ACHN (cell line): ENCODE data around the gene TICAM2.

ENCODE experiments used
- DNase-seq: peaks from one replicate; pipeline ENCODE4 v3.0.0-alpha.2; 2015
- in situ Hi-C: cut with HindIII; loops from 2 replicates; pipeline ENCODE4 v1.10.0; 2017; ENCODE audit warnings: low sequenced_read_pairs, low pct_ligation_motif_present, low pct_unique_long_range_greater_than_20kb

Gene TICAM2

DNA sequence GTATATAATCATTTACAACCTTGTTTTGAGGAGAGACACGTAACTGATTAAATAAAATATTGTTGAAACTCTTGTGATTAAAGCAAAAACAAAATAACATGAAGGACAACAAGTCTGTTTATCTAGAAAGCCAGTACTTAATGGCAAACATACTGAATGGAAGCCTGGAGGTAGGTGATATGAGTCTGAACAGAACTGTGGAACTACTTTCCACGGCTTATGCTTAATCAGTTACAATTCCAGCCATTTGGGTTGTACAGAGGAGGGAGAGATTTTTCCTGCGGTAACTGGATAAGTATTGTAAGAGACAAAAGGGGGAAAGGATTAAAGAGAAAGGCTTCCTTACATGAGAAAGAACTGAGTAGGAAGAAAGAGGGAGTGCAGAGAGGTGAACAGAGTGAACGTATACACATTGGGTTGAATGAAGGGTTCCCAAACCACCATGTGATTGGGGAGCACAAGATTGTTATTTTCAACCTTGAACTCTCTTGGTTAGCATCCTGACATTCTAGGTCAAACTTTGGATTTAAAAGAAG, 19.2 kb upstream of the TICAM2 start:
- in situ Hi-C loops, result no loop called here
- DNase-seq, result no peak

DNA sequence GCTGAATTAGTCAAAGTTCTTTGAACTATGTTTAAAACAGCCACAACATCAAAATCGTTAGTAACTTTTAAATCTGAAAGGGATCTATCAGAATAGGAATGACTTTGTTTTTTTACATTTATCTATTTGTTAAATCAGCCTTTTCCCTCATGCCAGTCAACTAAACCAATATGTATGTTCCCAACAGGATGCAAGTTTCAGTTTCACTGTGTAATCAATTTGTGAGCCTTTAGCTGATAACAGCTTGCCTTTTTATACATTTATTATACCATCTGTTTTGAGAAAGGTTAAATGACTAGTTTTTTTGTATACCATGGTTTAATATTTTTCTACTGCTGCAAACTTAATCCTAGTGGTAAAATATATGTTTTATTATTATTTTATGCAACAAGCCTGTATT, 14.6 kb upstream of the TICAM2 start:
- no peak for DNase-seq
- in situ Hi-C loops, result no loop called here

DNA sequence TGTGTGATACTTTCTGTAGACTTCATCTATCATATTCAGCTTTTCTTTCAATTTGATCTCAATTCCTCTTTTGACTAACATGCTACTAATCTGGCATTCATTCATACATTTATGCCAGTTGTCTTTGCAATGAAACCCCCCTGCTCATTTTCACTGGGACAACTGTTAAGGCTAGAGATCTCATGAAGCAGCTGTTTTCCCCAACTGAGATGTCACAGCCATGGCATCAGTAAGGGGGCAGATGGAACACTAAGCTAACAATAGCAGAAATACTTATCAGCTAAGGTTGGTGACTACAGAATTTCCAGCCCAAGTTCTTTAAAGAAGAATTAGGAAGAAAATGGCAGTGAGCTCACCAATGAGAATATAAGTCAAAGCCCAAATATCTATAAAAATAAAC, 14.2 kb upstream of the TICAM2 start:
- DNase-seq, result no peak
- in situ Hi-C loops, result no loop called here

- no peak for DNase-seq
- in situ Hi-C loops, result no loop called here
Measured at GRCh38 chr5:115611873-115612272, 9.6 kb upstream of the TICAM2 start.

DNA sequence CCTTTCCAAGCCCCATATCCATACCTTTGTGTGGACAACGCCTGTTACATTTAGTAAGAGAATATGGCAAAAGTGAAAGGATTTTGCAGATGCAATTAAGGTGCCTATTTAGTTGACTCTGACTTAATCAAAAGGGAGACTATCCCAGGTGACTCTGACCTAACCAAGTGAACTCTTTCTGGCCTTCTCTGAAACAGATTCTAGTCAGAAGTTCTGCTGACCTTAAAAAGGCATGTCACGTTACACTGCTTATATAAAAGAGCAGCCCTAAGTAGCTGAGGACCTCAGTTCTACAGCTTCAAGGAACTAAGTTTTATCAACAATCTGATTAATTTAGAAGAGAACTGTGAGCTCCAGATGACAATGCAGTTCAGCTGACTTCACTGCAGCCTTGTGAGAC, 5.7 kb upstream of the TICAM2 start:
- in situ Hi-C loops, result no loop called here

GRCh38 chr5:115605436-115605835, 3.2 kb upstream of the TICAM2 start:
- no peak for DNase-seq
- in situ Hi-C loops, result no loop called here

More for the DNA sequence above, 5.7 kb upstream of the TICAM2 start:
- DNase-seq, result no peak

DNA sequence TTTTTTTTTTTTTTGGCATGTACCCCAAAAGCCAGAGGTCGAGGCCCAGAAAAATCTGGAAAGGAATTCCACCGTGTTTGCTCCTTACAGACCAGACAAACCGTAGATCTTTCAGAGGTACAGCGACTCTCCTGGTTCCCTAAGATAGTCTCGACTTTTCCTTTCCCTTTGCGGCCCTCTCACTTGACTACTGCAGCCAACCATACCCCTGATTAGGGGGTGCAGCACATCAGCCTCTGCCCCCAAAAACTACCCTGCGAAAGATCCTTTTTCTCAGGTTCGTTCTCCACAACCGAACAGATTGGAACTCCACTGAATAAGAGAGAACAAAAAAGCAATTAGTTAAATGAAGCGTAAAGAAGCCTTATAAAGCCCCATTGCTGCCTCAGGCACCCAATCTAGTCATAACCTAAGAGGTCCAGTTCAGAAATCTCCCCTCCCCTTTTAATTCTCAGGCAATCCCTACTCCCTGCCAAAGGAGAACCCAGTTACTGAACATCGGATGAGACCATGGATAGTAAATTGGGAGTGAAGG, 379 bp upstream of the TICAM2 start:
- in situ Hi-C loops, result no loop called here
- no peak for DNase-seq

DNA sequence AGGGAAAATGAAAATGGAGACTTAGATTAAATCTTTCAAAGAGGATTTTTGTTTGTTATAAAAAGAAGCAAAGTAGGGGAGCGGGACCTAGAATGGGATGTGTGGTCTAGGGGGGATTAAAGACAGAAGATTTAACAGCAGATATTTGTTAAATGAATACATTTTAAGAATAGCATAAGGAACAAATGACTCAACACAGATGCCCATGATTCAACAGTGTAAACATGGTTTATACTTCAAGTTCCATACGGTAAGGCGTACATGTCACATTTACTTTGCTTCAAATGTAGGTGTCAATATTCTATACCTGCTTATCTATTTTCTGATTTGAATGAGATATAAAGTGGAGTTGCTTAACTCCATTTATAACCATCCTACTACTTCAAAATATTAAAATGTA, 1.5 kb downstream of the TICAM2 start:
- in situ Hi-C loops, result no loop called here
- DNase-seq, result no peak

DNA sequence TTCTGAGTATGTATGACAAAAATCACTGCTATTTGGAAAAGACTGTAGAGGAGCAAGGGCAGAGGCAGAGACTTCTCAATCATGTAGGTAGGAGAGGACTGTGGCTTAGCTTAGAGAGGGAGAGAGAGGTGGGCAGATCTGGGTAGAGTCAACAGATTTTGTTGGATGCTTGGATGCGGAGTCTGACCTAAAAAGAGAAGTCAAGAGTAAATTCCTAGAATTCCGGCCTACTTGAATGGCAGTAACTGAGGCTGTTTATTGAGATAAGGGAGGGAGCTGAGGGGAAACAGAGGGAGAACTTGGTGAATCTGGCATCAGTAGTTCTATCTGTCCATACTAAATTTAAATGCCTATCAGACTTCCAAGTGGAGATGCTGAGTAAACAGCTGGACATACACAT, 2.4 kb downstream of the TICAM2 start:
- DNase-seq, result no peak
- in situ Hi-C loops, result no loop called here

- in situ Hi-C loops, result no loop called here
- peak; percentile 14 for DNase-seq
Measured at GRCh38 chr5:115599502-115599901, 2.8 kb downstream of the TICAM2 start.

DNA sequence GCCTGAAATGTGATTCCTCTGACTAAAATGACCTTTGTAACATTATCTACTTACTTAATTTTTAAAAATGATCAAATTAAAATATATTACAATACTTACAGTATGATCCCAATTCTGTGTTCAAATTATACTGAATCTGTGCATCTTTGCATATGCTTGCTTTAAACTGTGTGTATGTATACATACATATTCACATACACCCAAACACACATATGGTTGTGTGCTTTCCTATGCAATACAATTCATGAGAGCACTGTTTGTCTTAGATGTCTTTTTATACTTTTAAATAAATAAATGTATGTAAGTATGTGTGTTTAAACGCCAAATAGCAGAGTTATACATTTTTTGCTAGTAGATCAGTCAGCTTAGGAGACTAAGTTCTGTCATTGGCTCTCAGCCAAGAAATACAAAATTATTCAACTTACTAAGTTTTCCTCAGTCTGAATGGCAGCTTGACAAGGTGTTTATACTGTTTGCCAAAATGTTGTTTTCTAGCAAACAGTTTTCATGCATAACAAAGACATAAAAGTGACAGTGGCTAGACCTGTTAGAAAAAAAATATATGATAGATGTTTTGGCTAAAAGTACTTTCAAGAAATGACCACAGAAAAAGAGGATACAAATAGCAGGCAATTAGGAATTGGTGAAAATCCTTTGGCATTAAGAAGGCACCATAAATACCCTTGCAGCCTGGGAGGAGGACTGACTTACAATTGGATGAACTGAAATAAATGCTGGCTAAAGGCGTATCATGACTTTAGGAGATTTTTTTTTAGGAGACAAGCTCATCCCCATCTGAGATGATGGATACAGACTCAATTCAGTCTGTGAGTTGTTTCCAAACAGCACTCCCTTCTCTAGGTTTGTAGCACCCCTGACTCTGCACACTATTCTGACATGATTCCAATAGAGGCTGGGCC, 7.9 kb downstream of the TICAM2 start:
- no peak for DNase-seq
- in situ Hi-C loops, result no loop called here

DNA sequence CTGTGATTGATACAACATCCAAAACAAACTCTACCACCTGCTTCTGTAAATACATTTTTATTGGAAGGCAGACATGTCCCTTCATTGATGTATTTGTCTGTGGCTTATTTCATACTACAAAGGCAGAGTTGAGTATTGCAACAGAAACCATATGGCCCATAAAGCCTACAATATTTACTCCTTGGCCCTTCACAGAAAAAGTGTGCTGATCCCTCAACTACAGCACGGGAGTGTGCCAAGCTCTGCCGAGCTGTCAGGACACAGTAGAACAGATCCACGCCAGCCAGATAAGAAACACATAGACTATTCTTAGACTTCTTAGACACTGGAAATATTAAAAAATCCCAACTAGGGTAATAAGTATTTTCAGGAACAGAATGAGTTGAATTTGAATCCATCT, 13.2 kb downstream of the TICAM2 start:
- in situ Hi-C loops, result no loop called here

DNA sequence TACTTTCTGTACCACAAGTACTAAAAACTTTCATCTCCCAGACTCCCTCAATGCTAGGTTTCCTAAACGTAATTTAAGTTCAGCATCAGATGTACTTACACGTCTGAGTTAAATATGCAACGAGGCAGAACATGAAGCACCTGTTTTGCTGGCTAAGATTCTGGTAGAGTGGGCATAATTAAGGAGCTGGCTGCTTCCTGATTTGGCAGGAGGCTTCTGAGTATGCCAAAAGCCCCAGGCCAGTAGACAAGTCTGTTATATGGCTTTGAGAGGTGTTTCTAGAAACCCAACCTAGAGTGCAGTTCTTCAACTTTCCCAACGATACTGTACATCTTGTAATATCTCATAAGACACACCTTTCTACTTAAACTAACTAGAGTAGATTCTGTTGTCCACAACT, 13.6 kb downstream of the TICAM2 start:
- in situ Hi-C loops, result no loop called here
- no peak for DNase-seq

More for the DNA sequence above, 13.2 kb downstream of the TICAM2 start:
- no peak for DNase-seq

DNA sequence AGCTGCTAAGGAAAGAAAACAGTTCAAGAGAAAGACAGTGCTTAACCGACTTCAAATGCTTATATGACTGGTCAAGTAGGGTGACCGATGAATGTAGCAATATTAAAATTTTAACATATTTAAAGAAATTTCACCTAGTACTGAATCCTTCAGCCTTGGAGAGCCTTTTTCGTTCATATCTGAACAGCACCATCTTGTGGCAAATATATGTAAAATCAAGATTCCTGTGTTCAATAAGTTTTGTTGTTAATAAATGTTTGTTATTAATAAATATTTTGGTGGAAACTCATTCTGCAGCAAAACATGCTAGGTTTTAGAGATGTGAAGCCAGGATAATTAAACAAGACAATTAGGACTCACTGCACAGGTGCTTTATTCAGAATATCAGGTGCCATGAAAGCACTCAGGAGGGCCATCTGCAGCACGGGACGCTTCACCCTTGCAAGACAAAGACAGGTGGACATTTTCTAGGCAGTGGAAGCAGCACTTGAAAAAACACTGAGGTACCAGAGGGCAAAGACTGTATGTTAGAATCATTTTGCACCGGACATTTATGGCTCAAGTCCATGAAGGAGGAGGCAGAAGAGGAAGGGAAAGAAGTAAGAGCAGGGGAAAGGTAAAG, 15.6 kb downstream of the TICAM2 start:
- in situ Hi-C loops, result no loop called here
- peak; percentile 35 for DNase-seq

DNA sequence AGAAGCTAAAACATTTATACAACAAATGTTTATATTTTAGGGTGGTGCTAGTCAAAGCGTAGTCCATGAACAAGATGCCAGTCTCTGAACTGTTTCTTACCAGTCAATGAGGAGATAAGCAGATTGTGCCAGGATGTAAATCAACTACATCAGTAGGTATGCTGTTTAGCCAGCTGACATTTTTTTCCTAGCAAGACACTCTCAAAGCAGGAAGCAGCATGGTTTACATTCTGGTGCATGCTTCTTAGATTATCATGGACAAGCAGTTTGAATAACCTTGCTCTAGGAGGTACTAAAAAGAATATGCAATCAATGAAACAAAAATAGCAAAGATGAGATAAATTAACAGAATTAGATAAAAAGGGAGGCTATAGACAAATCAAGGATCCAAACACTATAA, 17.0 kb downstream of the TICAM2 start:
- in situ Hi-C loops, result no loop called here
- DNase-seq, result no peak

DNA sequence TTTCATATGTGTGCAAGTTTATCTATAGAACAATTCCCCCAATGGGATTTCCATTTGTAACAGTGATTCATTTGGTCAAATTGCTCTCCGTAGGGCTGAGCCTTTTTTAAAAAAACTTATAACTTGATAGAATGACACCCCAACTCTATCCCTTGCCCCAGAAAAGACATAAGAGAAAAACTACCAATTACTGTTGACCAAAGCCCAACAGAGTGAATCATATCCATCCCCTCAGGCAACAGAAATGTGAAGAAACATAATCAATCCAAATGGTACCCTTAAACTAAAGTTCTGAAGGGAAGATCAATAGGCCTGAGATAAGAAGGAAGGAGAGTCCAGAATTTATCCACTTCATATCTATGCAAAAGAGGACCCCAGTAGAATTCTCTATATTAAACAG, 17.8 kb downstream of the TICAM2 start:
- no peak for DNase-seq
- in situ Hi-C loops, result no loop called here

- in situ Hi-C loops, result no loop called here
- DNase-seq, result peak; percentile 8
Measured at GRCh38 chr5:115583474-115583873, 18.8 kb downstream of the TICAM2 start.

DNA sequence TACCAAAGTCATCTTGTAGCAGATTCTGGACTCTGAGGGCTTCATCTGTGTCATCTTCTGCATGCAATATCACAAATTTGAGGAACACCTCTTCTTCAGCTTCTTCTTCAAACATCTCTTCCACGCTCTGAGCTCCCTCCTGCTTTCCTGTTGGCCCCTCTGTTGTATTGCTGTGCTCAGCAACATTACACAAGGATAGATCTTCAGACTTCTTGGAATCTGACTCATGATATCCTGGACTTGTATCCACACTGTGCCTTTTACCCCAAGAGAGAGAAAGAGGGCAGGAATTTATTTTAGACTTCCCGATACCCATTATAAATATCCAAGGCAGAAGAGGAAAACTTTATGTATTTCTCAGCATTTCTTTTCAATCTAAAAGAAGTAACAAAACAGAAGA, 21.3 kb downstream of the TICAM2 start:
- no peak for DNase-seq
- in situ Hi-C loops, result no loop called here

DNA sequence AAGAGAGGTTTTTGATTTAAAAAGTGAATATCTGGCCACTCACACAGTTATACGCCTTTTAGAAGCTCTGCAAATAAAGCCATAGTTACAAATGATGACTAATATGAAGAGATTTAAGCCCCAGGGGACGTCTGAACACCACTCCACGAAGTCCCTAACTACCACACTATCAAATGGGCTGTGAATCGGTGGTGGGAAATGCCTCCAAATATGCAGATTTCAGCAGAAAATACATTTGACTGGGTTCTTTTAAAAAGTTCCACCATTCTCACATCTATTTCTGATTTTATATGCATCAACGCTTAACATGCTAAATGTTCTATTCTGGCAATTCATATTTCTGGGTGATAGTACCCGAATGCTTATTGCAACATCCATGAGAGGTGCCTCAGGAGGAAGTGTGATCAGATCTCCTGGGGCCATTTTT, 22.5 kb downstream of the TICAM2 start:
- in situ Hi-C loops, result no loop called here
- DNase-seq, result no peak

GRCh38 chr5:115579216-115579615, 23.1 kb downstream of the TICAM2 start:
- in situ Hi-C loops, result no loop called here
- no peak for DNase-seq
